Activated CD4-positive, alpha-beta memory T cell treated with anti-CD3 and anti-CD28 coated beads, Interleukin-2, amount 10 ng/mL, durations not matched to agents 7 days and 5 days (primary cell): ENCODE data around the gene HOXD10. TPM values are rescaled to one million over a fixed set of nuclear protein-coding genes. Genes with fewer than 3 reads are reported as not detected.

Source experiments
- CTCF ChIA-PET: fragments of 350-600 bp; sonication (Branson Sonifier 250); formaldehyde crosslinking; loops from one replicate; lab custom pipeline; 2021; ENCODE audit warnings: antibody characterized with exemption, inconsistent platforms; lab: Charles Lee
- POLR2A ChIA-PET: fragments of 350-600 bp; sonication (Branson Sonifier 250); formaldehyde crosslinking; loops from one replicate; lab custom pipeline; 2021; ENCODE audit warnings: antibody characterized with exemption; lab: Charles Lee
- DNase-seq: peaks from one replicate; pipeline ENCODE4 v3.0.0-alpha.2; 2020
- H3K27ac Mint-ChIP-seq: one replicate; pipeline ENCODE4 v1.8.0; 2021; ENCODE audit warnings: mild to moderate bottlenecking, mixed read lengths
- H3K27me3 Mint-ChIP-seq: one replicate; pipeline ENCODE4 v1.8.0; 2021; ENCODE audit warnings: mixed read lengths
- H3K36me3 Mint-ChIP-seq: one replicate; pipeline ENCODE4 v1.8.0; 2021; ENCODE audit warnings: low read depth, mixed read lengths
- H3K4me1 Mint-ChIP-seq: one replicate; pipeline ENCODE4 v1.8.0; 2021; ENCODE audit warnings: mixed read lengths
- H3K4me3 Mint-ChIP-seq: one replicate; pipeline ENCODE4 v1.8.0; 2021; ENCODE audit warnings: mild to moderate bottlenecking, mixed read lengths
- H3K9me3 Mint-ChIP-seq: one replicate; pipeline ENCODE4 v1.8.0; 2021; ENCODE audit warnings: mixed read lengths
- total RNA-seq, 2 experiments: library from RNA; stranded (reverse); gene quantifications; one replicate each; pipeline ENCODE4 v1.2.3, GENCODE V29; 2021

HOXD10 gene
- total RNA-seq, 2 experiments from 2014 or later: not detected

- peak overlapping the region; percentile 63 for H3K27ac Mint-ChIP-seq
Measured at GRCh38 chr2:176128172-176128981, 11.8 kb downstream of the HOXD10 start.

GRCh38 chr2:176128982-176129796, 12.6 kb downstream of the HOXD10 start, which contains the start of gene HOXD8:
Gene HOXD8 (plus strand): TSS chr2:176129705. CDS start chr2:176130367, 662 bp downstream.
- ChIA-PET CTCF (interaction anchor here (2.4 to 4.0 kb wide), 4 partner anchors 10 to 523 kb away, joined by 9 to 43 read pairs (median 18); no protein-coding TSS in a partner anchor), POLR2A (no interaction called here)
- Mint-ChIP-seq H3K4me3 (peak within 1 kb of the TSS; percentile 40), H3K36me3 (peaks cover 10% of the 10 kb centered on the region), H3K4me1 (peaks cover 22% of the 10 kb centered on the region), H3K27me3 (peaks cover 81% of the 10 kb centered on the region), H3K27ac (peak within 1 kb of the TSS; percentile 63), H3K9me3 (no peaks in the 10 kb centered on the region)
- no peak for DNase-seq

More at GRCh38 chr2:176128172-176128981, 11.8 kb downstream of the HOXD10 start:
- Mint-ChIP-seq H3K4me3 (peak overlapping the region; percentile 30), H3K36me3 (peaks cover 10% of the 10 kb centered on the region), H3K27me3 (peaks cover 81% of the 10 kb centered on the region), H3K9me3 (no peaks in the 10 kb centered on the region), H3K4me1 (peaks cover 22% of the 10 kb centered on the region)
- DNase-seq: no peak
- ChIA-PET POLR2A (no interaction called here), CTCF (interaction anchor here (0.6 to 4.0 kb wide), 11 partner anchors 11 to 524 kb away, joined by 3 to 43 read pairs (median 10); no protein-coding TSS in a partner anchor)

GRCh38 chr2:176129813-176130146, 13.2 kb downstream of the HOXD10 start:
- Mint-ChIP-seq H3K27ac (no peak overlapping the region), H3K27me3 (peaks cover 81% of the 10 kb centered on the region), H3K4me1 (peaks cover 22% of the 10 kb centered on the region), H3K4me3 (no peak overlapping the region), H3K9me3 (no peaks in the 10 kb centered on the region), H3K36me3 (peaks cover 10% of the 10 kb centered on the region)
- no peak for DNase-seq
- CTCF ChIA-PET: no interaction called here
- POLR2A ChIA-PET: no interaction called here

- DNase-seq: no peak
- H3K9me3 Mint-ChIP-seq: no peaks in the 10 kb centered on the region
- no peak overlapping the region for H3K4me3 Mint-ChIP-seq
- POLR2A ChIA-PET: no interaction called here
- peak overlapping the region; percentile 70 for H3K27ac Mint-ChIP-seq
- CTCF ChIA-PET: interaction anchor here (1.2 to 3.4 kb wide), 4 partner anchors 9 to 424 kb away, joined by 4 to 10 read pairs (median 8); no protein-coding TSS in a partner anchor
- peaks cover 10% of the 10 kb centered on the region for H3K36me3 Mint-ChIP-seq
- peaks cover 22% of the 10 kb centered on the region for H3K4me1 Mint-ChIP-seq
- H3K27me3 Mint-ChIP-seq: peaks cover 82% of the 10 kb centered on the region
Measured at GRCh38 chr2:176130147-176130956, 13.8 kb downstream of the HOXD10 start.

GRCh38 chr2:176130957-176131847, 14.6 kb downstream of the HOXD10 start:
- peaks cover 82% of the 10 kb centered on the region for H3K27me3 Mint-ChIP-seq
- ChIA-PET CTCF (interaction anchor here (1.0 to 3.4 kb wide), 8 partner anchors 9 to 521 kb away, joined by 4 to 10 read pairs (median 6); partner anchors contain the start of gene HOXD10), POLR2A (no interaction called here)
- peak overlapping the region; percentile 70 for H3K27ac Mint-ChIP-seq
- H3K4me1 Mint-ChIP-seq: peaks cover 29% of the 10 kb centered on the region
- peaks cover 10% of the 10 kb centered on the region for H3K36me3 Mint-ChIP-seq
- H3K9me3 Mint-ChIP-seq: no peaks in the 10 kb centered on the region
- H3K4me3 Mint-ChIP-seq: peak overlapping the region; percentile 44
- no peak for DNase-seq

GRCh38 chr2:176131848-176132158, 15.2 kb downstream of the HOXD10 start:
- ChIA-PET POLR2A (no interaction called here), CTCF (interaction anchor here (0.7 to 3.4 kb wide), 9 partner anchors 8 to 521 kb away, joined by 4 to 10 read pairs (median 6); partner anchors contain the start of gene HOXD10)
- no peak for DNase-seq
- peaks cover 29% of the 10 kb centered on the region for H3K4me1 Mint-ChIP-seq
- H3K27ac Mint-ChIP-seq: no peak overlapping the region
- peaks cover 10% of the 10 kb centered on the region for H3K36me3 Mint-ChIP-seq
- no peak overlapping the region for H3K4me3 Mint-ChIP-seq
- H3K9me3 Mint-ChIP-seq: no peaks in the 10 kb centered on the region
- peaks cover 80% of the 10 kb centered on the region for H3K27me3 Mint-ChIP-seq

GRCh38 chr2:176132205-176133171, 15.9 kb downstream of the HOXD10 start:
- Mint-ChIP-seq H3K36me3 (peaks cover 10% of the 10 kb centered on the region), H3K4me3 (peak overlapping the region; percentile 69), H3K4me1 (peaks cover 29% of the 10 kb centered on the region), H3K27me3 (peaks cover 83% of the 10 kb centered on the region), H3K9me3 (no peaks in the 10 kb centered on the region), H3K27ac (no peak overlapping the region)
- no peak for DNase-seq
- CTCF ChIA-PET: interaction anchor here (0.7 to 3.4 kb wide), 10 partner anchors 8 to 720 kb away, joined by 4 to 10 read pairs (median 6); partner anchors contain the start of gene HOXD10
- POLR2A ChIA-PET: interaction anchor here (1.0 kb wide), 1 partner anchor 11 kb away, joined by 3 read pairs; no protein-coding TSS in a partner anchor

- ChIA-PET CTCF (interaction anchor here (0.7 to 3.4 kb wide), 3 partner anchors 37 to 719 kb away, joined by 4 to 9 read pairs (median 7); no protein-coding TSS in a partner anchor), POLR2A (no interaction called here)
- no peaks in the 10 kb centered on the region for H3K9me3 Mint-ChIP-seq
- no peak overlapping the region for H3K27ac Mint-ChIP-seq
- DNase-seq: no peak
- peaks cover 6% of the 10 kb centered on the region for H3K36me3 Mint-ChIP-seq
- H3K27me3 Mint-ChIP-seq: peaks cover 83% of the 10 kb centered on the region
- no peak overlapping the region for H3K4me3 Mint-ChIP-seq
- H3K4me1 Mint-ChIP-seq: peaks cover 25% of the 10 kb centered on the region
Measured at GRCh38 chr2:176133389-176133788, 16.8 kb downstream of the HOXD10 start.

- peaks cover 5% of the 10 kb centered on the region for H3K36me3 Mint-ChIP-seq
- peaks cover 27% of the 10 kb centered on the region for H3K4me1 Mint-ChIP-seq
- ChIA-PET POLR2A (no interaction called here), CTCF (interaction anchor here (3.4 kb wide), 1 partner anchor 421 kb away, joined by 9 read pairs; no protein-coding TSS in a partner anchor)
- DNase-seq: no peak
- peaks cover 84% of the 10 kb centered on the region for H3K27me3 Mint-ChIP-seq
- H3K4me3 Mint-ChIP-seq: no peak overlapping the region
- no peaks in the 10 kb centered on the region for H3K9me3 Mint-ChIP-seq
- H3K27ac Mint-ChIP-seq: no peak overlapping the region
Measured at GRCh38 chr2:176134035-176134434, 17.5 kb downstream of the HOXD10 start.

- Mint-ChIP-seq H3K27me3 (peaks cover 89% of the 10 kb centered on the region), H3K9me3 (no peaks in the 10 kb centered on the region), H3K27ac (no peak overlapping the region), H3K4me3 (no peak overlapping the region), H3K4me1 (peaks cover 32% of the 10 kb centered on the region), H3K36me3 (peaks cover 5% of the 10 kb centered on the region)
- CTCF ChIA-PET: no interaction called here
- POLR2A ChIA-PET: no interaction called here
- no peak for DNase-seq
Measured at GRCh38 chr2:176135035-176135440, 18.5 kb downstream of the HOXD10 start.
